AG04450 (cell line): Measurements from ENCODE around the gene ESYT2. TPM values are rescaled to one million over a fixed set of nuclear protein-coding genes. Genes with fewer than 3 reads are reported as not detected.
"Not testable (repeated sequence)": the region's sequence is repeated elsewhere in the genome, so short reads cannot be mapped to it uniquely, and the experiment has no call there.

Source experiments
- CTCF ChIA-PET: fragments of 300-600, 350-600 bp; formaldehyde crosslinking; extraction: SDS; loops from one replicate; lab custom pipeline; 2022; ENCODE audit warnings: antibody characterized with exemption, inconsistent platforms; lab: Charles Lee
- POLR2A ChIA-PET: fragments of 350-600 bp; formaldehyde crosslinking; extraction: SDS; loops from one replicate; lab custom pipeline; 2021; ENCODE audit warnings: antibody characterized with exemption, inconsistent platforms; lab: Yijun Ruan, JAX
- DNase-seq: peaks from one replicate; pipeline ENCODE4 v3.0.0-alpha.2; 2011; ENCODE audit warnings: low read depth, low spot score
- H3K27ac ChIP-seq: one replicate; pipeline ENCODE4 v1.5.1; 2012; ENCODE audit warnings: low read depth, low read length, control low read depth
- H3K27me3 ChIP-seq: one replicate; pipeline ENCODE4 v1.6.0; 2012; ENCODE audit warnings: low read length; ENCODE audit not compliant: control insufficient read depth, insufficient read depth
- H3K4me3 ChIP-seq: 2 replicates; pipeline ENCODE4 v1.5.1; 2011; ENCODE audit warnings: mild to moderate bottlenecking, low read depth, low read length, control low read depth
- H3K9me3 ChIP-seq: 2 replicates; pipeline ENCODE4 v1.5.1; 2012; ENCODE audit warnings: low read length; ENCODE audit not compliant: control insufficient read depth, insufficient read depth
- CTCF ChIP-seq: IDR thresholded peaks from 2 replicates; pipeline ENCODE4 v1.5.1; 2011; ENCODE audit warnings: low read depth, low read length, control low read depth, inconsistent platforms
- polyA plus RNA-seq: library from polyadenylated mRNA; depleted of rRNA; stranded (reverse); fragments of >200 nt; gene quantifications from 2 replicates; pipeline ENCODE4 v1.2.3, GENCODE V29; 2011

Gene ESYT2
- polyA plus RNA-seq, 1 experiment, result 54.3 TPM

DNA sequence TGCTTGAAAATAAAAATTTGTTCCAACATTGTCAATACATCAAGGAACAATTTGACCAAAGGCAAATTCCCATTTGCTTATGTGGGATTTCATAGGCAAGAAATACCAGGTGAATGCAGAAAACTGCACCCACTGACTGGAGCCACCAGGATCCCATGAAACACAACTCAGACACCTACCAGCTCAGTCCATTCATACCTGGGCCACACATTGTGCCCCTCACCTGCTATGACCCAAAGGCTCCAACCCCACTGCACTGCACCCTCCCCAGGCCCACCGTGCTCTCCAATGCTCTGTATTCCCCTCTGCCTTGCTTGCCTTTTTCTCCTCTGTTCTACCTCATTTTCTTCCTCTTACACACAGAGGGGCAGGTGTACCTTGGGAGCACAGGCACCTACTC is 130.0 kb downstream of the ESYT2 start:
- TF ChIP-seq CTCF, result no peak
- Histone ChIP-seq H3K9me3 (no peaks in the 10 kb centered on the region; the same call in 1 of the 2 replicates), H3K4me3 (no peak overlapping the region), H3K27me3 (no peaks in the 10 kb centered on the region), H3K27ac (no peak overlapping the region)
- POLR2A ChIA-PET, result no interaction called here
- DNase-seq, result no peak
- CTCF ChIA-PET, result no interaction called here

DNA sequence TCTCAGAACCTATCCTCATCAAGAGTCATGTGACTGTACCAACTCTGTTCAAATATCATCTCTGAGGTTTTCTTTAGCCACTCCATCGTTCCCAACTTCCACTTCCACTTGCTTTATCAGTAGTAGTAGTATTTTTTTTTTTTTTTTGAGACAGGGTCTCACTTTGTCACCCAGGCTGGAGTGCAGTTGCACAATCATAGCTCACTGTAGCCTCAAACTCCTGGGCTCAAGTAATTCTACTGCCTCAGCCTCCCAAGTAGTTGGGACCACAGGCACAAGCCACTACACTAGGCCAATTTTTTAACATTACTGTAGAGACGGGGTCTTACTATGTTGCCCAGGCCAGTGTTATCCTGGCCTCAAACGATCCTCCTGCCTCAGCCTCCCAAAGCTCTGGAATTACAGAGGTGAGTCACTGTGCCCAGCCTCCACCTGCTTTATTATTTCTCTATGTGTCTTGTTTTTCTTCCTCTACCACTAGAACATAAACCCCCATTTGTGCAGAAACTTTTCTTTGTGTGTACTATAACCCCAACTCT is 130.6 kb downstream of the ESYT2 start:
- TF ChIP-seq CTCF, result no peak
- ChIA-PET CTCF (interaction anchor here (4.8 kb wide), 1 partner anchor 278 kb away, joined by 73 read pairs; no protein-coding TSS in a partner anchor), POLR2A (interaction anchor here (0.6 kb wide), 1 partner anchor 1317 kb away, joined by 4 read pairs; no protein-coding TSS in a partner anchor)
- H3K4me3 ChIP-seq, result no peak overlapping the region
- no peaks in the 10 kb centered on the region for H3K9me3 ChIP-seq
- DNase-seq, result no peak
- no peaks in the 10 kb centered on the region for H3K27me3 ChIP-seq
- H3K27ac ChIP-seq, result no peak overlapping the region

DNA sequence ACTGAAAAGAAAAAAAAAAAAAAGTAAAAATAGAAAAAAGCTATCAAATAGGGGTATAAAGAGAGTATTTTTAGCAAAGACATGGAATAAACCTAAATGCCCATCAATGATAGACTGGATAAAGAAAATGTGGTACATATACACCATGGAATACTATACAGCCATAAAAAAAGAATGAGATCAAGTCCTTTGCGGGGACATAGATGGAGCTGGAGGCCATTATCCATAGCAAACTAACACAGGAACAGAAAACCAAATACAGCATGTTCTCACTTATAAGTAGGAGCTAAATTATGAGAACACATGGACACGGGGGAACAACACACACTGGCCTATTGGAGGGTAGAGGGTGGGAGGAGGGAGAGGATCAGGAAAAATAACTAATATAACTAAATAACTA is 131.7 kb downstream of the ESYT2 start:
- H3K4me3 ChIP-seq, POLR2A ChIA-PET: not testable (repeated sequence)
- CTCF ChIA-PET, result interaction anchor here (4.8 kb wide), 1 partner anchor 279 kb away, joined by 73 read pairs; no protein-coding TSS in a partner anchor

GRCh38 chr7:158695726-158696452 is 133.4 kb downstream of the ESYT2 start:
- Histone ChIP-seq H3K9me3 (no peaks in the 10 kb centered on the region), H3K27me3 (no peaks in the 10 kb centered on the region), H3K27ac (no peak overlapping the region), H3K4me3 (no peak overlapping the region)
- POLR2A ChIA-PET, result interaction anchor here (1.2 kb wide), 1 partner anchor 9 kb away, joined by 4 read pairs; the partner anchor contains the start of gene NCAPG2
- TF ChIP-seq CTCF, result peak; percentile 76
- DNase-seq, result peak; percentile 52
- CTCF ChIA-PET, result interaction anchor here (0.5 to 4.8 kb wide), 15 partner anchors 9 to 283 kb away, joined by 3 to 73 read pairs (median 3); no protein-coding TSS in a partner anchor

More for the DNA sequence above, 131.7 kb downstream of the ESYT2 start:
- H3K27ac ChIP-seq, H3K27me3 ChIP-seq, H3K9me3 ChIP-seq, DNase-seq: not testable (repeated sequence)

DNA sequence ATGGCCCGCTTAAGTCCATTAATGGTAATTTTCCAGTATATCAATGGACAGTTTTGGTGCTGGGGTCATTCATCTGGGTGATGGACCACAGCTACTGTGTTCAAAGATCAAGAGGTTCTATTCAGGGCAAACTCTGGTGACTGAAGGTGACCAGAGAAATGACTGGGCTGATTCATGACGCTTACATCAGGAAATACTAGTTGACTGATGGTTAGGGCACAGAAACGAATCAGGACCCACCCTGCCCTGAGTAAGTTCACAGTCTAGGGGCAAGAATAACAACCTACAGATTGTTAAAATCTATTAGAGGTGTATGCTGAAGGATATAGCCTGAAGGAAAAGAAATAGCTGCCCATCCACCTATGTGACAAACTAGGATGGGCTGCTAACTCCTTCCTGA is 134.3 kb downstream of the ESYT2 start:
- no peak for TF ChIP-seq CTCF
- Histone ChIP-seq H3K4me3 (no peak overlapping the region), H3K27me3 (no peaks in the 10 kb centered on the region), H3K9me3 (no peaks in the 10 kb centered on the region), H3K27ac (no peak overlapping the region)
- no peak for DNase-seq
- ChIA-PET POLR2A (interaction anchor here (1.1 kb wide), 1 partner anchor 45 kb away, joined by 3 read pairs; no protein-coding TSS in a partner anchor), CTCF (interaction anchor here (0.5 to 4.8 kb wide), 5 partner anchors 38 to 284 kb away, joined by 3 to 73 read pairs (median 4); no protein-coding TSS in a partner anchor)
